NCI-H2107 treated with DMSO at 0.1 percent for 48 hours (cell line): Measurements from ENCODE around the gene DEAF1.

Experiments used
- DNase-seq: peaks from one replicate; lab custom pipeline; 2025; ENCODE audit not compliant: unreplicated experiment; lab: John Stamatoyannopoulos, UW

DEAF1 gene

GRCh38 chr11:614623-615503 lies 80.2 kb downstream of the DEAF1 start:
- DNase-seq = no peak

DNA sequence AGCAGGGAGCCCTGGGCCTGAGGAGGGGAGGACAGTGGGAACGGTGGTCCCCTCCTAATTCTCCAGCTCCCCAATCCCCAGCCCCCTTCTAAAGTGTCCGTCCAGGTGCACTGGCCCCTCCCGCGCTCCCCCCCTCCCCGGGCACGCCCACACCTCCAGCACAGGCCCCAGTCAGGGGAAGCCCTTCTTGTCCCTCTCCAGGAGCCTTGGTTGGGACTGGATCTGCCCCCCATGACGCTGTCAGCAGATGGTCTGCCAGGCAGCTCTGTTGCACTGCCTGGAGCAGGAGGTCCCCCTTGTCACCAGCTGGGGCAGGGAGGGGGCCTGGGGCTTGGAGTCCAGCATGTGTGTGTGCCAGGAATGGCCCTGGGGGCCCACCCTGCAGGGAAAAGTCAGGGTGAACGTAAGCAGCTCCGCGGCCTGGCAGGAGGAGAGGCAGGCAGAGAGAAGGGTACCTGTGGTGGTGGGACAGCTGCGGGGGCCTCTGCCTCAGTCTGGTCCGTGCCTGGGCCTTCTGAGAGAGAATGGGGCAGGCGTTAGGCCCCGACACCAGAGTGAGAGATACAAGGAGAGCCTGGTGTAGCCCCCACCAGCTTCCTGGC lies 80.9 kb downstream of the DEAF1 start:
- no peak for DNase-seq

DNA sequence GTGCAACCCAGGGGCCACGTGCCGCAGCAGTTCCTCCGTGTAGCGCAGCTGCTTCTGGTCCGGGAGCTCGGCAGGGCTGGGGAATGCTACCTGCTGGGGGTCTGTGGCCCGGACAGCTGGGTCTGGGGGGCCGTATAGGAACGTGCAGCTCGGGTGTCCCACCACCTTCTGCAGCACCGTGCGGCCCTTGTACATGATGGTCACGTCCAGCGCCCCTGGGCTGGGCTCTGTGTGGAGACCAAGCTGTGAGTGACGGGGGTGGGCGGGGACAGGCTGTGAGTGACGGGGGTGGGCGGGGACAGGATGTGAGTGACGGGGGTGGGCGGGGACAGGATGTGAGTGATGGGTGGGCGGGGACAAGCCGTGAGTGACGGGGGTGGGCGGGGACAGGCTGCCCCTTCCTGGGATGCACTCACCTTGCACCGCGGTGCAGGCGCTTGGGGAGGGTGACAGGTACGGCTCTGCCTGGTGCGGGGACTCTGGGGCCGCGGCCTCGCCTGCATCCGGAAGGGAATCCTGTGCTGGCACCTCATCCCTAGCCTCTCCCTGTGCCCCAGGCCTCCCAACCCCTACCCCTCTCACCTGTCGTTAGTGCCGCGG lies 81.6 kb downstream of the DEAF1 start:
- DNase-seq = no peak

DNA sequence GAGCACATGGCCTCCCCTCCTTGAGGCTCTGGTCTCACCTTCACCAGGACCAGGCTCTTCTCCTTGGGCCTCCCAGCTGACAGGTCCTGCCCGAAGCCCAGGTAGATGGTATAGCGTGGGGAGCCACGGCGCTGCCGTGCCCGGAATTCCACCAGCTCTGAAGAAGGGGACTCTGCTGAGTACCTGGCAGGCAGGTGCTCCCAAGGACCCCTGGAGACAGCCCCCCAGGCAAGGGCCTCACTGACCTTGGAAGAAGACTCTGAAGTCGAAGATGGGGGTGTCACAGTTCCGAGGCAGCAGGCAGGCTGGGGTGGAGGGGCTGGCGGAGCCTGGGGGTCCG lies 82.1 kb downstream of the DEAF1 start:
- DNase-seq = no peak

- DNase-seq = peak; percentile 27
Observed at GRCh38 chr11:612201-612960, 82.6 kb downstream of the DEAF1 start.

GRCh38 chr11:611001-611996 lies 83.7 kb downstream of the DEAF1 start:
- DNase-seq = no peak

DNA sequence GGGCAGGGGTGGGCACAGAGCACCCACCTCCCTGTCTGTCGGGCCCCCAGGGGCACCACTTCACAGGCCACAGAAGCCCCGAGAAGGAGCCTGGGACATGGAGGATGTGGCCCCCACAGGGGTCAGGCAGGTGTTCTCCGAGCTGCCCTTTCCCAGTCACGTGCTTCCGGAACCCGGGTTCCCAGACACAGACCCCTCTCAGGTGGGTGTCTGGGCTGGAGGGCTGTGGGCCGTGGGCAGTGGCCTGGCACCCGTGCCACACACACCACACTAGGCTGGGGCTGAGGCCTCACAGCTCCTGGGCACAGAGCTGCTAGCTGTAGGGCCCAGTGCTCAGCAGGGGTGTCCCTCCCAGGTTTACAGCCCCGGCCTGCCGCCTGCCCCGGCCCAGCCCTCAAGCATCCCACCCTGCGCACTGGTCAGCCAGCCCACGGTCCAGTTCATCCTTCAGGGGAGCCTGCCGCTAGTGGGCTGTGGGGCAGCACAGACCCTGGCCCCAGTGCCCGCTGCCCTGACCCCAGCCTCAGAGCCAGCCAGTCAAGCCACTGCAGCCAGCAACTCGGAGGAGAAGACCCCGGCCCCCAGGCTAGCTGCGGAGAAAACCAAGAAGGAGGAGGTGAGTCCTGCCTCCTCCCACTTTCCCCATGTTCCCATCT lies 84.7 kb downstream of the DEAF1 start:
- DNase-seq = no peak

DNA sequence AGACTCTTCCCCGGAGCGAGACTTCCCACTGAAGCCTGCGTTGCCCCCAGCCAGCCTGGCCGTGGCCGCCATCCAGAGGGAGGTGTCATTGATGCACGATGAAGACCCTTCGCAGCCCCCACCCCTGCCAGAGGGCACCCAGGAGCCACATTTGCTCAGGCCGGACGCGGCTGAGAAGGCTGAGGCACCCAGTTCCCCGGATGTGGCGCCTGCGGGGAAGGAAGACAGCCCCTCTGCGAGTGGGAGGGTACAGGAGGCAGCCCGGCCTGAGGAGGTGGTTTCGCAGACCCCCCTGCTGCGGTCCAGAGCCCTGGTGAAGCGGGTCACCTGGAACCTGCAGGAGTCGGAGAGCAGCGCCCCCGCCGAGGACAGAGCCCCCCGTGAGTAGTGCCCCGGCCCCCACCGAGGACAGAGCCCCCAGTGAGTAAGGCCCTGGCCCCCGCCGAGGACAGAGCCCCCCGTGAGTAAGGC lies 85.6 kb downstream of the DEAF1 start:
- no peak for DNase-seq

GRCh38 chr11:608791-609251 lies 86.2 kb downstream of the DEAF1 start:
- DNase-seq = no peak

GRCh38 chr11:607971-608659 lies 86.9 kb downstream of the DEAF1 start:
- no peak for DNase-seq

GRCh38 chr11:607020-607780 lies 87.8 kb downstream of the DEAF1 start:
- no peak for DNase-seq

- DNase-seq = no peak
Observed at GRCh38 chr11:606245-606644, 88.8 kb downstream of the DEAF1 start.

GRCh38 chr11:605286-606129 lies 89.5 kb downstream of the DEAF1 start:
- DNase-seq = no peak

DNA sequence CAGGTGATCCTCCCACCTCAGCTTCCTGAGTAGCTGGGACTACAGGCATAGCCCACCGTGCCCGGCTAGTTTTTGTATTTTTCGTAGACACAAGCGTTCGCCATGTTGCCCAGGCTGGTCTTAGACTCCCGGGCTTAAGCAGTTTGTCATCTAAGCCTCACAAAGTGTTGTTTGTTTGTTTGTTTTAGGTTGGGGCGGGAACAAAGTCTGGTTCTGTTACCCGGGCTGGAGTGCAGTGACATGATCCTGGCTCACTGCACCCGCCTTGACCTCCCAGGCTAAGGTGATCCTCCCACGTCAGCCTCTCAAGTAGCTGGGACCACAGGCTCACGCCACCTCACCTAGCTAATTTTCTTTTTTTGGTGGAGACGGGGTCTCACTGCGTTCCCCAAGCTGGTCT lies 91.9 kb downstream of the DEAF1 start:
- DNase-seq = no peak

GRCh38 chr11:601573-602245 lies 93.3 kb downstream of the DEAF1 start:
- no peak for DNase-seq

- DNase-seq = no peak
Observed at GRCh38 chr11:598005-598680, 96.9 kb downstream of the DEAF1 start.
